Measurements from ENCODE around the gene AADAT.

Gene AADAT

DNA sequence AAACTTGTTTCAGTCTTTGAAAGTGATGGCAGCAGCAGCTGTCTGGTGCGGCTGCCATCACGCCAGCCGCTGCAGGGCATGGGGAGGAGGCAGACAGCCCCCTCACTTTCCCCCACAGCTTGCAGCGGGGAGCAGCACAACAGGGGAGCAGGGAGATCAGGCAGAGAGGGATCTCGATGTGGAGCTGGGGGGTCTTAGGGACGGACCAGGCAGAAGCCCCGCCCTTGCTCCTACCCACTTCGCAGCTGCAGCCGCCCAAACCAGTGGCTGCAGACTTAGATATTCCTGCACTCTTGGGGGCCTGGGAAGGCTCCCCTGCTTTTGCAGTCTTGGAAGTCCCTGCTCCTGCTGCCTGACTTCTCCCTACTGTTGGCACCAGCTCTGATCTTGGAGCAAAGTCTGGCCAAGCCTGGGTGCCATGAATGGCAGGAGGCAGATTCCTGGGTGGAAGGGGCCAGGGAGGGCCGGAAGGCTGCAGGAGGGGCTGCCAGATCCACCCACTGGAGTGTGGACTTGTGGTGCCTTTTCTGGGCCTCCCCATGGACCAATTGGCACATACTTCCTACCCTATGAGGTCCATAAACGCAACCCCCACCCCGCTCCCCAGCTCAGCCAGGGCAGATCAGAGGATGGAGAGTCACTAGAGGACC, 49.6 kb downstream of the AADAT start:
- H3K27ac ChIP-seq: no peak overlapping the region
- TF ChIP-seq CTCF (conservative IDR thresholded peaks at IDR 0.05): no peak

- TF ChIP-seq CTCF (conservative IDR thresholded peaks at IDR 0.05): no peak
- H3K27ac ChIP-seq: no peak overlapping the region
These were observed 51.0 kb downstream of the AADAT start for GRCh38 chr4:170038769-170039168.

DNA sequence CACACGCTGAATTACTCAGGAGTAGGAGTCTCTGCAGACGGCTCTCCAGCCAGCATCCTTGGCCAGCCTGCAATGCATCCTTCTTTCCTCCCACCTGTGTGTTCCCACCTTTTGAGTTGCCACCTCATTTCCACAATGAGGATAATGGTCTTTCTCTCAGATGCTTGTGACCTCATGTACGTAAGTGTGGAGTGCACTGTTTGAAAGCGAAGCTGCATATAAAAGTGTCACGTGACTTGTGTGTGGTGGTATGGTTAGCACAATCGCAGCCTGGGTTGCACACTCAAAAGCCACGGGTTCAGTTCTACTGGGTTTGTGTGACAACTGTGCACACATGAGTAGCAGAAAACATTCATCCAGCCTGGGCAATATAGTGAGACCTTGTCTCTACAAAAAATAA, 51.5 kb downstream of the AADAT start:
- no peak for TF ChIP-seq CTCF (conservative IDR thresholded peaks at IDR 0.05)
- H3K27ac ChIP-seq: no peak overlapping the region

GRCh38 chr4:170037481-170037880, 52.3 kb downstream of the AADAT start:
- TF ChIP-seq CTCF (conservative IDR thresholded peaks at IDR 0.05): no peak
- H3K27ac ChIP-seq: no peak overlapping the region

DNA sequence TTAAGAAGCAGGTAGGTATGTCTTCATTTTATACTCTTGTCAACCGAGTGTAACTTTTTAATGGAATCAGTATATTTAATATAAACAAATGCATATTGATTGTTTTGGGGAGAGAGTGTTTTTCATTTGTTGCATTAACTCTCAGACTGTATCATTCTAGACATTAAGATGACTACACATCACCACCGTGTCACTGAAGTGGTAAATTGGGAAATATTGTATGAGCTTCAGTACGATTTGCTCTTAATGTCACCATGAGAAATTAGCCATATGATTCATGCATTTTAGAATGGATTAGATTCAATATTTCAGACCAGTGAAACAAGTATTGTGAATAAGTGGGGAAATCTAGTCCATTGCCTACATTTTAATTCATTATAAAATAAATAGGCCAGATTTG, 53.9 kb downstream of the AADAT start:
- no peak overlapping the region for H3K27ac ChIP-seq
- TF ChIP-seq CTCF (conservative IDR thresholded peaks at IDR 0.05): no peak

DNA sequence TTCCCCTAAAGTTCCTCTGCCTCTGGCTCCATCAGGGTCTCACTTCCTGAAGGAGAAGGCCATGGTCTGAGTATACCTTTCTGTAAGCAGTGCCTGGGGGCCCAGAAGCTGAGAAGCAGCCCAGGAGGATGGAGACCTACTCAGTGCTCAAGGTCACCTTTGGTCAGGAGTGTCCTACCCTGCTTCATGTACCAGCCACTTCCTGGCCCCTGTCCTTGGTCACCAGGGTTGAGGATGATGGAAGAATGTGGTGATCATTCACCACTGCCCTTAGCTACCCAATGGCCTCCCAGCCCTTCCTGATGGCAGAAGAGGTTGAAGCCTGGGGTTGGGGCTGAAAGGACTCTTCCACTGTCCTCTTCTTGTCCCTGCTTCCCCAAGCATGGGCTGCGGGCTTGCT, 54.5 kb downstream of the AADAT start:
- no peak overlapping the region for H3K27ac ChIP-seq
- no peak for TF ChIP-seq CTCF (conservative IDR thresholded peaks at IDR 0.05)

DNA sequence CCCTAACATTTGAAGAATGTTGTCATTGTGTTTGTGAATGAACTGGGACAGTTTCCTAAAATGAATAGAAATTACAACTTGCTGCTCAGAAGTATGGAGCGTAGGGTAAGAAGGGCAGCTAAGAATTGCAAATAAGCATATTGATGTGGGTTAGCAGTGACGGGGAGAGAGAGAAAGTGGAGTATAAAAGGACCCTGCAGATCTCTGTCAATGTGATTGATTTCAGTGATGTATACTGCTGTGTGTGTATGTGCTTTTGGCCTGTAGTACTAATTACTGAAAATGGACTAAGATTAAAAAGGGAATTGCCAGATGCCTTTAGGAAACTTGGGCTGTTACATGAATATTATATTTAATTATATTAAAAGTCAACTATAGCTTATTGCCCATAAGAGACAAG, 55.8 kb downstream of the AADAT start:
- H3K27ac ChIP-seq: no peak overlapping the region
- TF ChIP-seq CTCF (conservative IDR thresholded peaks at IDR 0.05): no peak
